Gastrocnemius medialis (tissue), 4 donors: Measurements from ENCODE around the gene ANO6.

ENCODE experiments used
- POLR2A ChIP-seq, 2 donors: fragments of 450-650 bp; IDR thresholded peaks; one replicate each; pipeline ENCODE4 v1.6.1; 2017; ENCODE audit warnings: antibody characterized with exemption in 2 of 2, mild to moderate bottlenecking in 2 of 2, moderate library complexity in 2 of 2
- TF ChIP-seq, protein P1 (sequence below), 5 experiments: fragments of 450-650 bp in 3 of 5; fragments of 200-600 bp in 2 of 5; sonication (generic) in 2 of 5; IDR thresholded peaks in 4 of 5; conservative IDR thresholded peaks in 1 of 5; 1 replicate in 4 of 5; 2 replicates in 1 of 5; pipeline ENCODE4 v1.5.1; 2016 to 2019; ENCODE audit warnings: antibody characterized with exemption in 5 of 5, mild to moderate bottlenecking in 3 of 5, moderate library complexity in 3 of 5

DNA sequence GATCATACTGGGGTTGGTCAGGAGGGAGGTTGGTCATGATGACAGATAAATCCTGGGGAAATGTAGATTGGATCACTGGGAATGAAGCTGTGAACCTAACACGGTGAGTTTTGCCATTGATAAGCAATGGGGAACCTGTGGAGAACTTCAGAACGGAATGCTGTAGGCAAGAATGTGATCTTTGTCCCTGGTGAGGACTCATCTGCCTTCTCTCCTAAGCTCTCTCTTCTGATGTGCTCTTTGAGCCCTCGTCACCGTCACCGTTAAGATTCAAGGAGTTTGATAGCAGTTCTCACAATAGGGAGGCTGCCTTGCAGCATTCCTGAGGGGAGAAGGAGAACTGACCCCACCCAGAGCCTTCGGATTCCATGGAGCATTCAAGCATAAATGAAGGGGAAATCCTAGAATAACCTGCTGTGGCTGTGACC lies 217.6 kb downstream of the ANO6 start:
- TF ChIP-seq POLR2A (IDR thresholded peaks at IDR 0.05) = no peak
- TF ChIP-seq, protein P1, sequence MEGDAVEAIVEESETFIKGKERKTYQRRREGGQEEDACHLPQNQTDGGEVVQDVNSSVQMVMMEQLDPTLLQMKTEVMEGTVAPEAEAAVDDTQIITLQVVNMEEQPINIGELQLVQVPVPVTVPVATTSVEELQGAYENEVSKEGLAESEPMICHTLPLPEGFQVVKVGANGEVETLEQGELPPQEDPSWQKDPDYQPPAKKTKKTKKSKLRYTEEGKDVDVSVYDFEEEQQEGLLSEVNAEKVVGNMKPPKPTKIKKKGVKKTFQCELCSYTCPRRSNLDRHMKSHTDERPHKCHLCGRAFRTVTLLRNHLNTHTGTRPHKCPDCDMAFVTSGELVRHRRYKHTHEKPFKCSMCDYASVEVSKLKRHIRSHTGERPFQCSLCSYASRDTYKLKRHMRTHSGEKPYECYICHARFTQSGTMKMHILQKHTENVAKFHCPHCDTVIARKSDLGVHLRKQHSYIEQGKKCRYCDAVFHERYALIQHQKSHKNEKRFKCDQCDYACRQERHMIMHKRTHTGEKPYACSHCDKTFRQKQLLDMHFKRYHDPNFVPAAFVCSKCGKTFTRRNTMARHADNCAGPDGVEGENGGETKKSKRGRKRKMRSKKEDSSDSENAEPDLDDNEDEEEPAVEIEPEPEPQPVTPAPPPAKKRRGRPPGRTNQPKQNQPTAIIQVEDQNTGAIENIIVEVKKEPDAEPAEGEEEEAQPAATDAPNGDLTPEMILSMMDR (IDR thresholded peaks at IDR 0.05 in 4 of 5, conservative IDR thresholded peaks at IDR 0.05 in 1 of 5) = no peak
